NCI-H345 treated with DMSO at 0.1 percent for 48 hours (cell line): ENCODE data around the gene PARD3.
"Not testable (repeated sequence)": the region's sequence is repeated elsewhere in the genome, so short reads cannot be mapped to it uniquely, and the experiment has no call there.

Experiments
- DNase-seq: peaks from one replicate; lab custom pipeline; 2025; ENCODE audit not compliant: unreplicated experiment; lab: John Stamatoyannopoulos, UW

The PARD3 gene

GRCh38 chr10:34281661-34282582, 533.2 kb downstream of the PARD3 start:
- no peak for DNase-seq

GRCh38 chr10:34280599-34281374, 534.3 kb downstream of the PARD3 start:
- no peak for DNase-seq

DNA sequence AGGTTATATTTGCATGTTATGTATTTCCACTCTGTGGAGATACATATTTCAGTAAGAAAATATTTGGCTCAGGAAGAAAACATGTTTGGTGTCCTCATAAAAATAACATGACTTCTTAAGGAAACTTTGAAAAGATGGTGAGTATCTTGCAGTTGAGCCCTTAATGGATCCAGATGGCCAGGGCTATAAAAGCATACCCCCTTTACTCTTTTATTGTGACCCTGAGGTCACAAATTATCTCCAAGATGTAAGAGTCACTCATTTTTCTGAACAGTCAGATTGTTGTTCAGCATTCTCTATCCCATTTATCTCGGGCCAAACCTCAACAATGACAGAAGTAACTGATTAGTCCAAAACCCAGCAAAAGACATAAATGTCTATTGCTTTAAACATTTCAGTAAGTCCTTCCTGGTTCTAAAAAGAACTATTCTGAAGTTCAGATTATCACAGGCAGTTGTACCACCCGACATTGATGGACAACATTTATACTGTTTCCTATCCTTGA, 539.4 kb downstream of the PARD3 start:
- no peak for DNase-seq

DNA sequence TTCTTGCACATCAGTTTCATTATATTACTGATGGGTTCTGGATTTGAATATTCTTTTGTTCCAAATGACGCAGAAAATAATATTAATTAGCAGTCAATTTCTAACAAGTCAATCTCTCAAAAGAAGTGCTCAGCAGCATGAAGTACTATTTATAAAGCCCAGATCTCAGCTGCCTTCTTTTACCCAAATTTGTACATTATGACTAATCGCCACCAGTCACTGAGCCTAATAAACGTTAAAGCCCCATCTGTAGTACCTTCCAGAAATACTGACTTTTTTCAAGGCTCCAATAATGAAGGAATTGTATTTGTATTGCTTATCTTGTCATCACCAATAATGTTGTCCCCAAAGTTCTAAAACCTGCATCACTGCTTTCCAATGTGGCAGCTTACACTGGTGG, 540.2 kb downstream of the PARD3 start:
- DNase-seq, result no peak

- DNase-seq, result no peak
These were observed 541.8 kb downstream of the PARD3 start for GRCh38 chr10:34273340-34273739.

DNA sequence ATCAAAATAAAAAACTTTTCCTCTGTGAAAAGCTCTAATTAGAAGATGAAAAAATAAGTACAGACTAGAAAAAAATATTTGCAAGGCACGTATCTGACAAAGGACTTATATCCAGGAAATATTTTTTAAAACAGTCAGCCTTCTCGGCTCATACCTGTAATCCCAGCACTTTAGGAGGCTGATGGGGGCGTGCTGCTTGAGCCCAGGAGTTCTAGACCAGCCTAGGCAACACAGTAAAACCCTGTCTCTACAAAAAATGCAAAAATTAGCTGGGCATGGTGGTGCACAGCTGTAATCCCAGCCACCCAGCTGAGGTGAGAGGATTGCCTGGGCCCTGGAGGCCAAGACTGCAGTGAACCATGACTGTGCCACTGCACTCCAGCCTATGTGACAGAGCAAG, 542.8 kb downstream of the PARD3 start:
- DNase-seq, result no peak

DNA sequence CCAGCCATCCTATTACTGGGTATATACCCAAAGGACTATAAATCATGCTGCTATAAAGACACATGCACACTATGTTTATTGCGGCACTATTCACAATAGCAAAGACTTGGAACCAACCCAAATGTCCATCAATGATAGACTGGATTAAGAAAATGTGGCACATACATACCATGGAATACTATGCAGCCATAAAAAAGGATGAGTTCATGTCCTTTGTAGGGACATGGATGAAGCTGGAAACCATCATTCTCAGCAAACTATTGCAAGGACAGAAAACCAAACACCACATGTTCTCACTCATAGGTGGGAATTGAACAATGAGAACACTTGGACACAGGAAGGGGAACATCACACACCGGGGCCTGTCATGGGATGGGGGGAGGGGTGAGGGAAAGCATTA, 546.7 kb downstream of the PARD3 start:
- not testable (repeated sequence) for DNase-seq

DNA sequence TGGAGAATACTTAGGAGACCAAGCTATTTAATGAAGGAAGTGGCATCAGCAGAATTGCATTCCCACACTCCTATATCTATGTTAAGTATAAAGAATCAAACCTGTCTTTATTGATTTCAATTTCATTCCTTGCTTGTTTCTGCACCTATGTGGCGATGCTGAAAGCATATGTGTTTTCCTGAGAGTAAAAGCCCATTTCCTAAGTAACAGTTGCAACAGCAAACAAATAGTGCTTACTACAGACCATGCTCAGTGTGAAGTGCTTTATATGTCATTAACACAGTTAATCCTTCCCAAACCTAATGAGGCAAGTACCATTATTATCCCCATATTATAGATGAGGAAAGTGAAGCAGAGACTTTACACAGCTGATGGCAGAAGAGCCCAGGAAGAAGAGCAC, 552.1 kb downstream of the PARD3 start:
- no peak for DNase-seq

GRCh38 chr10:34260904-34261303, 554.2 kb downstream of the PARD3 start:
- DNase-seq, result no peak

DNA sequence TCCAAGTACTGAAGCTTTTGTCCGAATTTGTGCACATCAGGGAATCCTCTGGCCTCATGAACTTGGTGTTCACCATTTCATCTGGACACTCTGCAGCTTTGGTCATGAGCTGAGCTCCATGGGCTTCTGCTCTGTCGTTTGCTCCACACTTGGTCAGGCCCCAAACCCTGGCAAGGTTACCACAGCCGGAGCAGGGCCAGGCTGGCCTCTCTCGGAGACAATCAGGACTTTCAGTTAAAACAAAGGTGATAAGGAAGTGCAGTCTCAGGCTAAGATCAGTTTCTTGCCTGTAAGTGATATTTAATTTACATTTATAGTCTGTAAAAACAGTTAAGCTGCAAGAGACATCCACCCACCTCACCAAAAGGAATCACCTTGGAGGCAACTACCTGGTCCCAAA, 558.9 kb downstream of the PARD3 start:
- DNase-seq, result no peak

GRCh38 chr10:34255035-34255434, 560.1 kb downstream of the PARD3 start:
- no peak for DNase-seq

DNA sequence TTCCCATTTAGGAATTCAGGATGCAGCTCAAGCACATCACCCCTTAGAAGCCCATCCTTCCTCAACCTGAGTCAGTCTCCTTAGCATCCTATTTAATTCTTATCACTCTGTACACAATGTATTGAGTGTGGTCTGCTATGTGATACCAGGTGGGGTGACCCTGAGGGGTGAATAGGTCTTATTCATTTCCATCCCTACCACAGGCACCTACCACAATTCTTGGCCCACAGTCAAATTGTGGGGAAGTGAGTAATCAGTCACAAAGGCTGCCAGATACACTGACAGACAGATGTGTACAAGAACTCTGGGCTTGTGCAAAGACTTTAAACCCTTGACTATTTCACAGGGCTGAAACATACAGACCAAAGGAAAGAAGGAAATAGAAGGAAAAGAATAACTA, 560.5 kb downstream of the PARD3 start:
- DNase-seq, result no peak

- no peak for DNase-seq
These were observed 563.0 kb downstream of the PARD3 start for GRCh38 chr10:34252111-34252510.

GRCh38 chr10:34251177-34251576, 563.9 kb downstream of the PARD3 start:
- no peak for DNase-seq

GRCh38 chr10:34250722-34251121, 564.4 kb downstream of the PARD3 start:
- DNase-seq, result no peak

- DNase-seq, result no peak
These were observed 565.5 kb downstream of the PARD3 start for GRCh38 chr10:34249634-34250033.

DNA sequence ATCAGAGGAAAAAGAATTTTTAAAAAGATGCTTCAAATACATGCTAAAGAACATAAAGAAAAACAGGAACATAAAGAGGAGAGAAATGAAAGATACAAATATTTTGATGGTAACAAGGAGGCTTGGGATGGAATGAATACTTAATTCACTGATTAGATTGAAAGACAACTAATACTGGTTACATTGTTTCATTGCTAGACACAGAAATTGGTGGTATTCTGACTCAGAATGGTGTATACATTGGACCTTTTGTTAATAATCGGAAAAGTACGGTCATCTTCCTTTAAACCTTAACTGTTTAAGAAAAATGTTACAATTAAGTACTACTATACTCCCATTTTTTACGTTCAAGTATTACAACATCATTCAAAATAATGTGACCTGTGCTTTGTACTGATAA, 567.5 kb downstream of the PARD3 start:
- DNase-seq, result no peak

- DNase-seq, result no peak
These were observed 570.2 kb downstream of the PARD3 start for GRCh38 chr10:34244756-34245484.

- no peak for DNase-seq
These were observed 573.7 kb downstream of the PARD3 start for GRCh38 chr10:34241226-34242000.

DNA sequence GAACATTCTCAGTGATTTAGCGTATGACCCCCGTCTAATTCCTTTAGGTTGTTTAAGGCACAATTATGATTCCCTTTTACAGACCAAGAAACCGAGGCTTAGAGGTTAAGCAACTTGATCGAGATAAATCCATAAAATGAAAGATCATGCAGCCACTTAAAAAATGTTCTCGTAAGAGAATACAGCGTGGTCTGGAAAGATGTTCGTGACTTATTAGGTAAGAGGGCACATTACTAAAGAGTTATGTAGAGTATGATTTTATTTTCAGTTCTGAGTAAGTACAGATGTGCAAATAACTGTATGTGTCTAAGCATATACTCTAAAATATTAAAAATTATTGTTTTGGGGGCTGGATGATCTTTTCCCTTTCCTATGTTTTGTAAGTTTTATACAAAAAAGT, 575.1 kb downstream of the PARD3 start:
- DNase-seq, result no peak
